HG03520 (cell line): ENCODE data around the gene E2F1.
"Not testable (repeated sequence)": the region's sequence is repeated elsewhere in the genome, so short reads cannot be mapped to it uniquely, and the experiment has no call there.

Experiments used
- ATAC-seq: cut with Tn5 transposase; IDR thresholded peaks from one replicate; pipeline ENCODE4 v1.9.1; 2021; ENCODE audit warnings: mild to moderate bottlenecking, moderate library complexity; ENCODE audit not compliant: unreplicated experiment

E2F1 gene

GRCh38 chr20:33710681-33711445 lies 24.7 kb upstream of the E2F1 start:
- ATAC-seq = no peak

DNA sequence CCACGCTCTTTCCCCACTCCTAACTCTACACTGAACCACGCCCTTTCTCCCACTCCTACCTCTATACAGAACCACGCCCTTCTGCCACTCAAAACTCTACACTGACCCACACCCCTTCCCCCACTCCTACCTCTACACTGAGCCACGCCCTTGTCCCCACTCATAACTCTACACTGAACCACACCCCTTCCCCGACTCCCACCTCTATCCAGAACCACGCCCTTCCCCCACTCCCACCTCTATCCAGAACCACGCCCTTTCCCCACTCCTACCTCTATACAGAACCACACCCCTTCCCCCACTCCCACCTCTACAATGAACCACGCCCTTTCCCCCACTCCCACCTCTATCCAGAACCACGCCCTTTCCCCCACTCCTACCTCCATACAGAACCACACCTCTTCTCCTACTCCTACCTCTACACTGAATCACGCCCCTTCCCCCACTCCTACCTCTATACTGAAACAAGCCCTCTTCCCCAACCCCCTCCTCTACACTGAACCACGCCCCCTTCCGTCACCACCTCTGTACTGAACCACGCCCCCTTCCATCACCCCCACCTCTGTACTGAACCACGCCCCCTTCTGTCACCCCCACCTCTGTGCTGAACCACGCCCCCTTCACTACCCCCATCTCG lies 23.8 kb upstream of the E2F1 start:
- no peak for ATAC-seq

DNA sequence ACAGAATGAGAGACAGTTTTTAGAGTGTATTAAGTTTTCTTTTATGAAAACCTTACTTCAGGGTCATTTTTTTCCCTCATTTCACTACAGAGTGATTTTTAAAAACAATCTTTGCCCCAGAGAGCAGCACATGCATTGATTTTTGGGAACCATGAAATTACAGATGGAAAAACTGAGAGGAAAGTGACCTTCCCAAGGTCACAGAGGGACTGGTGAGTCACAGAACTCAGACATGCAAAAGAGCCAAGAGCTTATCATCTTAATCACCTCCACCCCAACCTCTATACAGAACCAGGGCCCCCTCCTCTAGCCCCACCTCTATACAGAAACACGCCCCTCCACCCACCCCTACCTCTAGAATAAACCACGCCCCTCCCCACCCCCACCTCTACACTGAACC lies 23.2 kb upstream of the E2F1 start:
- ATAC-seq = no peak

GRCh38 chr20:33707668-33708067 lies 21.5 kb upstream of the E2F1 start:
- no peak for ATAC-seq

DNA sequence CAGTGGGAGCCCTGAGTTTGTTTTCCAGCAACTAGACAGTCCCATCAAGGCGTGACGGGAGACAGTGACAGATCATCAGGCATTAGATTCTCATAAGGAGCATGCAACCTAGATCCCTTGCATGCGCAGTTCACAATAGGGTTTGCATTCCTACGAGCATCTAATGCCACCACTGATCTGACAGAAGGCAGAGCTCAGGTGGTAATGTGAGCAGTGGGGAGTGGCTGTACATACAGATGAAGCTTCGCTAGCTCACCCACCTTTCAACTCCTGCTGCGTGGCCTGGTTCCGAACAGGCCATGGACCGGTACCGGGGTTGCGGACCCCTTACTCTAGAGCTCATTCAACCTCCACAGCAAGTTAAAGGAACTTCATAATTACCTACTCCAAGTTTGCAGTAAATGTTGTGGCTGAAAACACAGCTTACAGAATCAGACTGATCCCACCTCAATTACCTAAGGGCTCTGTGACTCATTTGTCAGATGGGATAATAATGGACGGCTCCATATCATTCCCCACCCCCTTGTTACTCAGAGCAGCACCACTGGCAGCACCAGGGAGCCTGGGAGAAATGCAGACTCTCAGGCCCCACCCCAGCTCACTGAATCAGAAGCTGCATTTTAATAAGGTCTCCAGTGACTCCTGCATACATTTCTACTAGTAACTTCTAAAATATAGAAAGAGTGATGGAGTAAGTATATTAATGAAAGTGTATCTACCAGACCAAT lies 18.2 kb upstream of the E2F1 start:
- ATAC-seq = no peak

DNA sequence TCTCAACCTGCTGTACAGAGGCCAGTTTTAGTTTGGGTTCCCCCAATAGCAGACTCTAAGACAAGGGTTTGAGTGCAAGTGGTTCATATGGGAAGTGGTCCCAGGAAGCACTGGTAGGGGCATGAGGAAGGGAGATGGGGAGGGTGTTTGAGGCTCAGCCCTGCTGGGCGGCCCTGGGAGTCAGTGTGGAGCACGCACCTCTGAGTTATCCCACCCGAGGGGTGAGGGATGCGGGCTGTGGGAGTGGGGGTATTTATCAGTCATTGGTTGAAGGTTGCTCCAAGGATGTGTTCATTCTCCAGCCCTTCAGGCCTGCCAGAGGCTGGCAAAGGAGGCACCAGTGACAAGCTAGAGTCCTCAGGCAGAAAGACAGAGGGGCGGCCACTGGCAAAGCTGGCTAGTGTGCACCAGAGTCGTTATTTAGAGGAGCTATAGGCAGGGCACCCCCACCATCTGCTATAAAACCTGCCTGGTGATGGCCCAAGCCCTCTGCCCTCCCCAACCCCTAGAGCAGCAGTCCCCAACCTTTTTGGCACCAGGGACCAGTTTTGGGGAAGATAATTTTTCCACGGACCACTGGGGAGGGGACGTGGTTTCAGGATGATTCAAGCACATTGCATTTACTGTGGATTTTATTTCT lies 17.4 kb upstream of the E2F1 start:
- no peak for ATAC-seq

DNA sequence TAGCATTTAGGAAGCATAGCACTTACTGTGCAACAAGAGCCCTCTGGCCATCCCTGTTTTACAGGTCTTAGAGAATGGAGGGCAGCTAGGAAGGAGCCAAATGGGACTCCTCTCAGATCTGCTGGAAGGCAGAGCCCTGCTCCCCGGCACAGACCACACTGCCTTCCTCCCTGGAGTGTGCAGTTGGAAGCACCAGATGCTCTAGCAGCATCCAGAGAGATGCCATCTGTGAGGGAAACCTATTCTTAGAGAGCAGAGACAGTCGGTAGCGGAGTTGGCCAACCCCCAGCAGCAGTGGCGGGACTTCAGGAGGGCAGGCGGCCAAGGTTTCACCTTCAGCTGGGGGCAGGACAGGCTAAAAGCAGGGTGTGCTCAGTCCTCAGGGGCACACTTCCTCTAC lies 16.7 kb upstream of the E2F1 start:
- no peak for ATAC-seq

- no peak for ATAC-seq
Measured at GRCh38 chr20:33701629-33702450, 15.7 kb upstream of the E2F1 start.

GRCh38 chr20:33700696-33701441 lies 14.7 kb upstream of the E2F1 start:
- not testable (repeated sequence) for ATAC-seq

GRCh38 chr20:33698966-33699365 lies 12.8 kb upstream of the E2F1 start:
- ATAC-seq = not testable (repeated sequence)

DNA sequence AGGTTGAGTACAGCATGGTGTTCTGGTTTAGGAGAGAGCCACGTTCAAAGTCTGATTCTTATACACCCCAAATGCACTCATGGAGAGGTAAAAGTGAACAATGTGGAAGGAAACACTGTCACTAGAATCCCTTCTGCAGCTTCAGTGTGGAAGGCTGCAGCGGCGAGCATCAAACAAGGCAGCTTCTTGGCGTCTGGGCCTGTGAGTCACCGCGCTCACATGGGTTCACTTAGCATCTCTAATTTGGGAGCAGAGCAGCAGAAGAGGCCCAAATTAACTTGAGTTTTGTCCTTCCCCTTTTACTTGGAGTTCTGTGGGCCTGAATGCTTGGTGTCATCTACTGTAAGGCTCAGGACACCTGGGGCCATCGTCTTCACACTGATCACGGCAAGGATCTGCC lies 10.9 kb upstream of the E2F1 start:
- no peak for ATAC-seq

DNA sequence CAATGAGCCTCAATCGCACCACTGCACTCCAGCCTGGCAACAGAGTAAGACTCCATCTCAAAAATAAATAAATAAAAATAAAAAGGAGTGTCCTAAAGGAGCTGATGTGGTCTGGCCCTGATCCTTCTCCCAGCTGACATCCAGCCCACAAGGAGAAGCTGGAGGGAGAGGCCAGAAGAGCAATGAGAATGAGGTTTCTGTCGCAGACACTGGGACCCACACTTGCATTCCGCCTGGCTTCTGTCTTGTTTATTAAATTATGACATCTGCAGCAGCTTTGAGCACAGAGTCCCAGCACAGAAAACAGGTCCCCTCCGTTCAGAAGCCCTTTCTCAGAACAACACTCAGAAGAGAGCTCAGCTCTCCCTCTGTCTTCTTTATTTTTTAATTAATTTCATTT lies 10.3 kb upstream of the E2F1 start:
- ATAC-seq = no peak

DNA sequence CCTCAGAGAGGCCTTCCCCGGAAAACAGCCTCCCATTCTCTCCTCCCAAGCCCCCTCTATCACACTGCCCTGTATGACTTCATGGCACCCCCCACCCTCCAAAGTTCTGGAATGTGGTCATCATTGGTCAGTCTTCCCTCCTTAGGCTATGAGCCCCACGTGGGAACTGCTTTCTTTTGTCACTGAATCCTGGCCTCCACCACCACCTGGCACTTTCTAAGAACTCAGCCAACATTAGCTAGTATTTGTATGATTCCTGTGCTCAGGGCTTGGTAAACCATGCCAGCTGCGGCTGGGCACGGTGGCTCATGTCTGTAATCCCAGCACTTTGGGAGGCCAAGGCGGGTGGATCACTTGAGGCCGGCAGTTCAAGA lies 8.4 kb upstream of the E2F1 start:
- ATAC-seq = no peak

DNA sequence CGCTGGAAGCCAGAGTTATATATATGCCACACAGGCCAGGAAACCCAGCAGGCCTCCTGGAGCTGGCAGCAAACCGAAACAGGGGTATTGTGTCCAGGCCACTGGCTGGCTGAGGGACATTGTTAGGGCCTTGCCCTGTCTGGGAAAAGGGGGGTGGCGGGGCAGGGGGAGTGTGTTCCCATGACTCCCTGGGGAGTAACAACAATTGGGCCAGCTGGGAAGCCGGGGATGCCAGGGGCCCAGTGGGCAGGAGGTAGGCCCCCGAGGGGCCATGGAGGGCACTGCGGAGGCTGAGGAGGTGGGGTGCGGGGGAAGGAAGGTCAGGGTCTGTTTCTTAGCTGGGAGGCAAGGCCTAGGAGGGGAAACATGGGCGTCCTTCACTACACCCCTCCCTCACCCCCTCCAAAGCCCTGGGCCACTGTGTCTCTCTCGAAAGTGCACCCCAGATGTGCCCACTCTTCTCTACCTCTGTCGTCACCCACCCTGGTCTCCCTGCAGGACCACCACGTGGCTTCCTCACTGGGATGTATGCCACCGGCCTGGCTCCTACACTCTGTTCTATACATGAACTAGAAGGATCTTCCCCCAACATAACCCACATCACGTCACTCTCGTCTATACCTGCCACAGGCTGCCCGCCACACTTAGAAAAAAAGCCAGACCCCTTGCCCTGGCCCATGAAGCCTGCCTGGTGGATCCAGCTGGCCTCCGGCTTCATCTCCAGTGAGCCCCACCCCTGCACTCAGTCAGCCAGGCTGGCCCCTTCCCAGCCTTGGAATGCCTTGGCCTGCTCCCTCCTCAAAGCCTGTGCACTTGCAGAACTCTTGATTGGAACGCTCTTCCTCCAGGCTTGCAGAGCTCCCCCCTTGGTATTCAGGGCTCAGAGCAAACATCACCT lies 7.8 kb upstream of the E2F1 start:
- ATAC-seq = no peak

GRCh38 chr20:33693289-33693688 lies 7.1 kb upstream of the E2F1 start:
- ATAC-seq = no peak

- no peak for ATAC-seq
Measured at GRCh38 chr20:33689973-33690372, 3.8 kb upstream of the E2F1 start.

- no peak for ATAC-seq
Measured at GRCh38 chr20:33689493-33689892, 3.3 kb upstream of the E2F1 start.

DNA sequence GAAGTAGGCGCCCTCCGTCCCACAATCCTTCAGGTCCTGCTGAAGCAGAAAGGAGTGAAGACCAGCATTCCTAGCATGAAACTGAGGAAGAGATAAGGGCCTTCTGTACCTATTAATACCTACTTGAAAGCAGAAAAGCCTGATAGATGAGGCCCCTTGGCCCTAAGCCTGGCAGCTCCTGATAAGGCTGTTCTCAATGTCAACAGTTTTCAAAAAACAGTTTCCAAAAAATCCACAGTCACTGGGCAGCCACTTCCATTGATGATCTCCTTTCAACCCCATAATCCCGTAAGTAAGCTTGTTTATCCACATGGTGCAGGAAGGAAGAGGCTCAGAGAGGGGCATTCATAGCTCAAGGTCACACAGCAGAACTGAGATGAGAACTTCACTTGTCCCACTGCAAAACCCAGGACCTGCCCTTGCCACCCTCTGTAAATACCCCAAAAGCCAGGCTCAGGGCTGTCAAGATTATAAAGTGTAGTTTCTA lies 2.8 kb upstream of the E2F1 start:
- ATAC-seq = no peak
